ENCODE data around the gene EEF1B2.
"Not testable (repeated sequence)": the region's sequence is repeated elsewhere in the genome, so short reads cannot be mapped to it uniquely, and the experiment has no call there.

EEF1B2 gene

GRCh38 chr2:206159346-206160124, at the start of gene EEF1B2, which contains the start of gene NDUFS1:
TSS of gene EEF1B2 (plus strand) at chr2:206159895. CDS start at chr2:206159980, 85 bp downstream.
TSS of gene NDUFS1 (minus strand) at chr2:206159444. CDS start at chr2:206153678, 5,766 bp downstream.
- DNase-seq, result peak; percentile 99
- in situ Hi-C loops (cut with HindIII; ENCODE audit: low pct_ligation_motif_present, low pct_unique_long_range_greater_than_20kb, low sequenced_read_pairs), result no loop called here

DNA sequence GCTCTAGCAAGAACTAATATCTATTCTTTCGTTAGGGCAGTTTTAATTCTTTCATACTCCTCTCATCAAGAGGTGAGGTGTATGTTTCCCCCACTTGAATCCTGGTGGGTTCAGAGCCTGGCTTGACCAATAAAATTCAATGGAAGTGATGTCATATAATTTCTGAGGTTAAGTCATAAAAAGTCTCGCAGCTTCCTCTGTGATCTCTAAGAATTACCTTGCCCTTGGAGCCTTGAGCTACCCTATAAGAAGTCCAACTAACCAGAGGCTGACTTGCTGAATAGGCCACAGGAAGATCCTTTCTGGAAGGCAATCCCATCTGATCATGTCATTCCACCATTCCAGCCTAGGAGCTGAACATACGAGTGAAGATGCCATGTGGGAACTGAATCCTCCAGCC, 47.6 kb upstream of the EEF1B2 start:
- DNase-seq, result no peak
- in situ Hi-C loops (cut with HindIII; ENCODE audit: low pct_ligation_motif_present, low pct_unique_long_range_greater_than_20kb, low sequenced_read_pairs), result no loop called here

DNA sequence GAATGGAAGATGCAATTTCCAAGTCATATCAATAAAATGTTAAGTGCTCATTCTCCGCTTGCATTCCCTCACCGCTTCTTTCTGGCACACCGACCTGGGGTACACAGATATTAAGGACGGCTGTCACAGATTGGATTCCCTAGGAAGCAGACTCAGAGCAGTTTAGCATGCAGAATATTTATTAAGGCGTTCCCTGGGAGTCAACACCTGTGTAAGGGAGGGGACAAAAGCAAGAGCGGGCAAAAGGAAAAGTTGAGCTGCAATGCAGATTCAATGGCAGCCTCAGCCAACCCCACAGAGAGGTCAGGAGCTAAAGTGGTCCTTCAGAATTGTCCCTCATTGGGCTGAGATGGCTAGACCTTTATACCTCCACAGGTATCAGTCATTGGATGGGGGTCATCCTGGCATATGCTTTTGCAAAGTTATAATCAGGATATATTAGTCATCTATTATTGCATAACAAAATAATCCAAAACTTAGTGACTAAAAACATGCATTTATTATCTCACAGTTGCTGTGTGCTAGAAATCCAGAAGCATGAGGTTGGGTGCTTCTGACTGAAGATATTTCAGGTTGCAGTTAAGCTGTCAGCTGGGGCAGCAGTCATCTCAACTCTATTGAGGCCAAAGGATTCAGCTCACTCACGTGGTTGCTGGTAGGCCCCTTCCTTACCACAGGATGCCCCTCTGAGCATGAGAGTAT, 46.7 kb upstream of the EEF1B2 start:
- in situ Hi-C loops (cut with HindIII; ENCODE audit: low pct_ligation_motif_present, low pct_unique_long_range_greater_than_20kb, low sequenced_read_pairs), result no loop called here
- DNase-seq, result no peak

GRCh38 chr2:206115026-206115578, 44.6 kb upstream of the EEF1B2 start:
- DNase-seq, result no peak
- in situ Hi-C loops (cut with HindIII; ENCODE audit: low pct_ligation_motif_present, low pct_unique_long_range_greater_than_20kb, low sequenced_read_pairs), result no loop called here

- in situ Hi-C loops (cut with HindIII; ENCODE audit: low pct_ligation_motif_present, low pct_unique_long_range_greater_than_20kb, low sequenced_read_pairs), result no loop called here
- DNase-seq, result no peak
Observed at GRCh38 chr2:206116278-206116677, 43.4 kb upstream of the EEF1B2 start.

DNA sequence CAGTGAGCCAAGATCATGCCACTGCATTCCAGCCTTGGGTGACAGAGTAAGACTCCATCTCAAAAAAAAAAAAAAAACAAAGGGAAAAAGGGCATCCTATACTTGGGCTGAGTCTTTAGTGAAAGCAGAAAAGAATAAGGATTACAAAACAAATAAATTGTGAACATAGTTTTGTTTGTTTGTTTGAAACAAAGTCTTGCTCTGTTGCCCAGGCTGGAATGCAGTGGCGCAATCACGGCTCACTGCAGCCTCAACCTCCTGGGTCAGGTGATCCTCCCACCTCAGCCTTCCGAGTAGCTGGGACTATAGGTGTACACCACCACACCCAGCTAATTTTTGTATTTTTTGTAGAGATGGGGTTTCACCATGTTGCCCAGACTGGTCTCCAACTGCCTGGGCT, 37.1 kb upstream of the EEF1B2 start:
- DNase-seq; in situ Hi-C loops (cut with HindIII; ENCODE audit: low pct_ligation_motif_present, low pct_unique_long_range_greater_than_20kb, low sequenced_read_pairs): not testable (repeated sequence)

GRCh38 chr2:206125901-206126300, 33.8 kb upstream of the EEF1B2 start:
- in situ Hi-C loops (cut with HindIII; ENCODE audit: low pct_ligation_motif_present, low pct_unique_long_range_greater_than_20kb, low sequenced_read_pairs), result no loop called here

GRCh38 chr2:206127656-206128055, 32.0 kb upstream of the EEF1B2 start:
- in situ Hi-C loops (cut with HindIII; ENCODE audit: low pct_ligation_motif_present, low pct_unique_long_range_greater_than_20kb, low sequenced_read_pairs), result no loop called here
- DNase-seq, result peak; percentile 11

More at GRCh38 chr2:206125901-206126300, 33.8 kb upstream of the EEF1B2 start:
- DNase-seq, result no peak

- in situ Hi-C loops (cut with HindIII; ENCODE audit: low pct_ligation_motif_present, low pct_unique_long_range_greater_than_20kb, low sequenced_read_pairs), result no loop called here
- DNase-seq, result no peak
Observed at GRCh38 chr2:206143451-206143850, 16.2 kb upstream of the EEF1B2 start.

DNA sequence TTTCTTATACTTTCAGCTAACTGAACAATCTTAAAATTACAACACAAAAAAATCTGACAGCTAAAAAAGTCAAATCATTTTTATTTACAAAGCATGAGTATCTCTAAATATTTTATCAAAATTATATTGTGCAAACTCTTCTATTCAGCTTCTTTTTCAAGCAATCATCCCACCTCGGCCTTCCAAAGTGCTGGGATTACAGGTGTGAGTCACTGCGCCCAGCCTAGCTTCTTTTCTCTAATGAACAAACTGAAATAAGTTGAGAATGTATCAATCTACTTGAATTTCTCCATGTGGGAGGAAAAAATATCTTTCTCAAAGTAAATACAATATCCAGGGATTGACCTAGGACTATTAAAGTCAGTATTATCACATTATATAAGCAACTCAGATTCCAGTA, 15.3 kb upstream of the EEF1B2 start:
- no peak for DNase-seq
- in situ Hi-C loops (cut with HindIII; ENCODE audit: low pct_ligation_motif_present, low pct_unique_long_range_greater_than_20kb, low sequenced_read_pairs), result no loop called here

DNA sequence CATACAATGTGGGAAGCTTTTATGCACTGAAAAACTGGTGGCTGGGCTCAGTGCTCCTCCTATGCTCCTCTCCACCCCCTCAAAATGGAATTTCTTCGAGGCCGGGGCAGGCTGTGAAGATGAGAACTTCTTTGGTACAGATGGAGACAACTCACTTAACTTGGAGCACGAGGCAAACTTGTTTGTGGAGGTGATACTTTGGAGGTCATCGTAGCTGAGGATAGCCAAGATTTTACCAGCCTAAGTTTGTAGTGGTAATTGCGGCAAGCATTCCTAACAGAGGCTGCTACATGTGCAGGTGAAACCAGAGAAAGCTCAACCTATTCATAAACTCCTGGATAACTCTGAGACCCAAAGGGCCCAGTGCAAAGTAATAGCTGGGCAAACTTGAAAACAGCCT, 14.0 kb upstream of the EEF1B2 start:
- DNase-seq, result no peak
- in situ Hi-C loops (cut with HindIII; ENCODE audit: low pct_ligation_motif_present, low pct_unique_long_range_greater_than_20kb, low sequenced_read_pairs), result no loop called here

DNA sequence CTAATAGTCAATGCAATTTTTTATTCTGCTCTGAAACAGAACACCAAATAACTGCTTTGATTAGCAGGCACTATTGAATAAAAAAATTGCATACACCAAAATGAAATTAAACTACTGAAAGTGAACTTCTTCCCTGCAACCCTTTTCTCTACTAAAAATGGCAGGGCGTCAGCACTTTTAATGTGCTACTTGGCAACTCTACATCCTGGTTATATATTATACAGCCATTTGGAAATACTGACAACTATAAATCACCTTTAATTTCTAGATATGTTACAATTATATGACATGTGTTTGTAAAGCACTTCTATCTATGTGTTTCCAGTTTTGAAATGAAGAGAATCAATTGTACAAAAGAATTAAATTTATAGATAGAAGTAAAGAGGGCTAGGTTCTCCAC, 10.4 kb upstream of the EEF1B2 start:
- DNase-seq, result no peak
- in situ Hi-C loops (cut with HindIII; ENCODE audit: low pct_ligation_motif_present, low pct_unique_long_range_greater_than_20kb, low sequenced_read_pairs), result no loop called here

DNA sequence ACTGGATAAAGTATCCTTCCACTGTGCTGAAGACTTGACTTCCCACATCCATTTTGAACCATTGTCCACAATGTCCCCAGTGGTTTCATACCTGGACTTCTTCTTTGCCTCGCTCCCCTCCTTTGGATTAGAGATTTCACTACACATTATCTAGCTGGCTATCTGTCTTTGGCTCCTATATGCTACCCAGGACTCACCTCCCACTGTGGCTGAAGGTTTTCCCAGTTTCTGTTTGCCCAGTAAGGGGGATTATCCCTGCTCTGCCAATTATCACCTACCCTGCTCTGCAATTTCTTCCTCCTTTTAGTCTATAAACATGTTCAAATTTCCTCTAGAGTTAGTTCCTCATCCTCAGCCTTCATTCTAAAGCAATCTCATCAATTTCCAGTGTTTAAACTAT, 9.5 kb upstream of the EEF1B2 start:
- no peak for DNase-seq
- in situ Hi-C loops (cut with HindIII; ENCODE audit: low pct_ligation_motif_present, low pct_unique_long_range_greater_than_20kb, low sequenced_read_pairs), result no loop called here

DNA sequence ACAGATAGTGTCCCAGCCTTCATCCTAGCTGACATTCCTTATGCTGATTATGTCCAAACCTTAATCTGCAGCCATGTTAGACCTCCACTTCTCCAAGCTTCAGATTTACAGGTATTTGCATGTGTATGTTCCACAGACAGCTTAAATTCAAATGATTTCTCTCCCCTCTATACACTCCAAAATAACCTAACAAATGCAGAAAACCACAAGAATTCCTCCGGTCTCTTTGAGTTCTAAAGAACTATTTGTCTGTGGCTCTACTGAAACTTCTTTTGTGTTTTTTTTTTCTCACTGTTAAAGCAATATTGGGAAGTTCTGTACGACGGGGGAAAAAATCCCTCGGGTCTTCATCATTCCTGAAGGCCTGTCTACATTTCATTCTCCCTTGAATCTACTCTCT, 9.1 kb upstream of the EEF1B2 start:
- in situ Hi-C loops (cut with HindIII; ENCODE audit: low pct_ligation_motif_present, low pct_unique_long_range_greater_than_20kb, low sequenced_read_pairs), result no loop called here
- DNase-seq, result no peak

DNA sequence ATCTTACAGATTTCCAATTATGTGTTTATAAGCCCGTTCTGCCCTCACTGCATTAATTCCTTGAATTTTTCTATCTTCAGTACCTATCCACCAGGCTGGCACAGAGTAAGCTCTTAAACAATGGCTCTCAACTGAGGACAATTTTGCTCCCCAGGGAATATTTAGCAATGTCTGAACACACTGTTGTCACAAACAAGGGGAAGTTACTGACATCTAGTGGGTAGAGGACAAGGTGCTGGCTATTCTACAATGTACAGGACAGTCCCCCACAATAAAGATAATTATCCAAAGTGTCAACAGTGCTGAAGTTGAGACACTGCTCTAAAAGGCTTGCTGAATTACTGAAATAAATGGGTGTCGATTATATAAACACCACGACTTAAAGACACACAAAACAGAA, 5.5 kb upstream of the EEF1B2 start:
- in situ Hi-C loops (cut with HindIII; ENCODE audit: low pct_ligation_motif_present, low pct_unique_long_range_greater_than_20kb, low sequenced_read_pairs), result no loop called here
- peak; percentile 13 for DNase-seq

GRCh38 chr2:206157014-206157413, 2.7 kb upstream of the EEF1B2 start:
- DNase-seq; in situ Hi-C loops (cut with HindIII; ENCODE audit: low pct_ligation_motif_present, low pct_unique_long_range_greater_than_20kb, low sequenced_read_pairs): not testable (repeated sequence)

GRCh38 chr2:206158563-206159345, 941 bp upstream of the EEF1B2 start:
- peak; percentile 41 for DNase-seq
- in situ Hi-C loops (cut with HindIII; ENCODE audit: low pct_ligation_motif_present, low pct_unique_long_range_greater_than_20kb, low sequenced_read_pairs), result no loop called here

DNA sequence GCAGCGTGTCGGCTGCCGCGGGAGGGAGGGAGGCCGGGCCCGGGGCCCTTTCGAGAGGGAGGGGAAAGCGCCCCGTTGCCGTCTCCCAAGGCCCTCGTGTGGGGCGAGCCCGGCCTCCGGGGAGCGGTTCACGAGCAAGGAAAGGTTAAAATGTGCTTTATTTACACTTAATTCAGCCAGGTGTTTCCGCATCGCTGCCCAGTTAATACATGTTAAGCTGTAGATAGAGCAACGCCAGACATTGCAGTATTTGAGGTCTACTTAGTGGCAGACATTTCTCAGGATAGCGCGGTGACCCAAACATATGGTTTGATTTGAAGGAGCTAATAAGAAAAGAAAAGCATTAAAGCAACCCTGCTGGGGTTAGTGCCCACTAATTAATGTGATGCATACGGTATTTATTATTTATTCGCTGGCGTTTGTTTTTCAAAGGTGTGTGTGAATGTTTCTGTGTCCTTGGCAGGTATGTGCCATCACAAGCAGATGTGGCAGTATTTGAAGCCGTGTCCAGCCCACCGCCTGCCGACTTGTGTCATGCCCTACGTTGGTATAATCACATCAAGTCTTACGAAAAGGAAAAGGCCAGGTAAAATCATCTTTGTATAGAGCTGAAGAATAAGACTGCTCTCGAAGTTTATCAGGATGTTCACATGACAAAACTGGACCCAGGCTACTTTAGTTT, 571 bp downstream of the EEF1B2 start:
- in situ Hi-C loops (cut with HindIII; ENCODE audit: low pct_ligation_motif_present, low pct_unique_long_range_greater_than_20kb, low sequenced_read_pairs), result no loop called here
- no peak for DNase-seq

Measured in ACHN (cell line).